Ishikawa (cell line): ENCODE data around the gene NPBWR2.

Source experiments
- CEBPB ChIP-seq: IDR thresholded peaks from 2 replicates; pipeline ENCODE4 v1.6.1; 2012
- CREB1 ChIP-seq: IDR thresholded peaks from 2 replicates; pipeline ENCODE4 v1.6.1; 2012; ENCODE audit warnings: low read depth
- EGR1 ChIP-seq: IDR thresholded peaks from 2 replicates; pipeline ENCODE4 v1.6.1; 2012
- EP300 ChIP-seq: IDR thresholded peaks from 2 replicates; pipeline ENCODE4 v1.6.1; 2012; ENCODE audit warnings: borderline replicate concordance
- FOXM1 ChIP-seq: IDR thresholded peaks from 2 replicates; pipeline ENCODE4 v1.6.1; 2012; ENCODE audit warnings: low read depth, borderline replicate concordance
- NFIC ChIP-seq: IDR thresholded peaks from 2 replicates; pipeline ENCODE4 v1.6.1; 2012
- RAD21 ChIP-seq: IDR thresholded peaks from 2 replicates; pipeline ENCODE4 v1.6.1; 2012; ENCODE audit warnings: low read depth
- TAF1 ChIP-seq: IDR thresholded peaks from 2 replicates; pipeline ENCODE4 v1.6.1; 2012; ENCODE audit warnings: low read depth, mild to moderate bottlenecking
- TCF12 ChIP-seq: IDR thresholded peaks from 2 replicates; pipeline ENCODE4 v1.6.1; 2012; ENCODE audit warnings: low read depth
- TEAD4 ChIP-seq: IDR thresholded peaks from 2 replicates; pipeline ENCODE4 v1.6.1; 2012
- USF1 ChIP-seq: IDR thresholded peaks from 2 replicates; pipeline ENCODE4 v1.6.1; 2012
- YY1 ChIP-seq: IDR thresholded peaks from 2 replicates; pipeline ENCODE4 v1.6.1; 2012; ENCODE audit warnings: low read depth
- ZBTB7A ChIP-seq: IDR thresholded peaks from 2 replicates; pipeline ENCODE4 v1.6.1; 2012; ENCODE audit warnings: low read depth
- TF ChIP-seq, protein P1 (sequence below): IDR thresholded peaks from 2 replicates; pipeline ENCODE4 v1.6.1; 2012; ENCODE audit warnings: low read depth, mild to moderate bottlenecking
- TF ChIP-seq, protein P2 (sequence below): IDR thresholded peaks from 2 replicates; pipeline ENCODE4 v1.6.1; 2012

The NPBWR2 gene

DNA sequence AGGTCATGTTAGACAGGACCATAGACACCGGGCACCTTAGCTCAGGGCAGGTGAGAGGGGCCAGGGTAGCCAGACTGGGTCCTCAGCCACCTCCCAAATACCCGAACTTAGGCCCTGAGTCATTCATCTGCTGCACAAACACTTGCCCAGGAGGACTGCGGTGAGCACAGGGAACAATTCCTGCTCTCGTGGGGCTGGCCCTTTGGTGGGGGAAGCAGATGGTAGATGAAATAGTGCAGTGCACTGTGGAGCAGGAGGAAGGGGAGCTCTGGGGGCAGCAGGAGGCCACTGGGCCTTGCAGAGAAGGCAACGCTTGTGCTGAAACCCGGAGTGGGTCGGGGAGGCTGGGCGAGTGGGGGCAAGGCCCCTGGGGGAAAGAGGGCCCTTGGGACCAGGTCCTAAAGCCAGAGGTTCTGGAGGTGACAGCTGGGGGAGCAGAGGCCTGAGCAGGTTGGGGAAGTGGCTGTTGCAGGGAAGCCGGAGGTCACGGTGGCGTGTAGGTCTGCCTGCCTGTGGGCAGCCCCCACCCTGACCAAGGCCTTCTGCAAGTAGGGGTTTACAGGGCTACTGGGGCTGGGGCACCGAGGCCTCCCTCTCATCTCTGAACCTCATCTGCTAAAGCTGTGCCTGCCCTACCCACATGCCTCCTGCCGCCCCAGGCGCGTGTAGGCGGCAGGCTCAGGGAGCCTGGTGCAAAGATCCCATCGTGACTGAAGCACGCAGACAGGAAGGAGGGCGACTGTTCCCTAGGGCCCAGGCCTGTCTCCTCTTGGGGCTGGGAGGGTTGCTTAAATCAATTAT, 4.7 kb upstream of the NPBWR2 start:
- TF ChIP-seq, protein P1, sequence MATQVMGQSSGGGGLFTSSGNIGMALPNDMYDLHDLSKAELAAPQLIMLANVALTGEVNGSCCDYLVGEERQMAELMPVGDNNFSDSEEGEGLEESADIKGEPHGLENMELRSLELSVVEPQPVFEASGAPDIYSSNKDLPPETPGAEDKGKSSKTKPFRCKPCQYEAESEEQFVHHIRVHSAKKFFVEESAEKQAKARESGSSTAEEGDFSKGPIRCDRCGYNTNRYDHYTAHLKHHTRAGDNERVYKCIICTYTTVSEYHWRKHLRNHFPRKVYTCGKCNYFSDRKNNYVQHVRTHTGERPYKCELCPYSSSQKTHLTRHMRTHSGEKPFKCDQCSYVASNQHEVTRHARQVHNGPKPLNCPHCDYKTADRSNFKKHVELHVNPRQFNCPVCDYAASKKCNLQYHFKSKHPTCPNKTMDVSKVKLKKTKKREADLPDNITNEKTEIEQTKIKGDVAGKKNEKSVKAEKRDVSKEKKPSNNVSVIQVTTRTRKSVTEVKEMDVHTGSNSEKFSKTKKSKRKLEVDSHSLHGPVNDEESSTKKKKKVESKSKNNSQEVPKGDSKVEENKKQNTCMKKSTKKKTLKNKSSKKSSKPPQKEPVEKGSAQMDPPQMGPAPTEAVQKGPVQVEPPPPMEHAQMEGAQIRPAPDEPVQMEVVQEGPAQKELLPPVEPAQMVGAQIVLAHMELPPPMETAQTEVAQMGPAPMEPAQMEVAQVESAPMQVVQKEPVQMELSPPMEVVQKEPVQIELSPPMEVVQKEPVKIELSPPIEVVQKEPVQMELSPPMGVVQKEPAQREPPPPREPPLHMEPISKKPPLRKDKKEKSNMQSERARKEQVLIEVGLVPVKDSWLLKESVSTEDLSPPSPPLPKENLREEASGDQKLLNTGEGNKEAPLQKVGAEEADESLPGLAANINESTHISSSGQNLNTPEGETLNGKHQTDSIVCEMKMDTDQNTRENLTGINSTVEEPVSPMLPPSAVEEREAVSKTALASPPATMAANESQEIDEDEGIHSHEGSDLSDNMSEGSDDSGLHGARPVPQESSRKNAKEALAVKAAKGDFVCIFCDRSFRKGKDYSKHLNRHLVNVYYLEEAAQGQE, result no peak
- TF ChIP-seq CEBPB (no peak), TCF12 (no peak), NFIC (no peak), USF1 (no peak), ZBTB7A (no peak), YY1 (no peak), FOXM1 (no peak), EP300 (no peak), EGR1 (no peak), TAF1 (no peak), CREB1 (no peak), RAD21 (no peak)
- TF ChIP-seq, protein P2, sequence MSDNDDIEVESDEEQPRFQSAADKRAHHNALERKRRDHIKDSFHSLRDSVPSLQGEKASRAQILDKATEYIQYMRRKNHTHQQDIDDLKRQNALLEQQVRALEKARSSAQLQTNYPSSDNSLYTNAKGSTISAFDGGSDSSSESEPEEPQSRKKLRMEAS, result no peak

DNA sequence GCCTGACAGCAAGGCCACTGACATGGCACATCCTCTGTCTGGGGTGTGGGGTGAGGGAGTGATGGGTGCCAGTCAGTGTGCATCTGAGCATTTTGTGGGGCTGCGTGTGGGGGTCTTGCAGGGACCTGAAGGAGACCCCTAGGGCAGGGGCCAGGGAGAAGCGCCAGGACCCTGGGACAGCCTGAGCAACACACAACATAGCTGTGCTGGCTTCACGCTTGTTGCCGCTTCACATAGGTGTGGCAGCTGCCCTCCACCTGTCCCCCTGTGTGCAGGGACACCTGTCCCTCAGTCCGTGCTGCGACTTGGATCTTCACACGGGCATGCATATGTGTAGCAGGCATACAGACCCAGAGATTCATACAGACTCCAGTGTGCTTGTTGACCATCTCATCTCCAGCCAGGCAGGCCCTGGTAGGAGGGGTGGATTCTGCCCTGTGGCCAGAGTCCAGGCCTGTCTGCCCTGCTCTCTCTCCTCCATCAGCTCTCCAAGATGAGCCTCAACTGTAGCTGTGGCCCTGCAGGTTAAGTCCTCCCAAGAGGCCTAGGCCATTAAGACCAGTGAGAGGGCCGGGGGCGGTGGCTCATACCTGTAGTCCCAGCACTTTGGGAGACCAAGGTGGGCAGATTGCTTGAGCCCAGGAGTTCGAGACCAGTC, 3.2 kb upstream of the NPBWR2 start:
- TF ChIP-seq TAF1, result no peak
- TF ChIP-seq EGR1, result no peak
- TF ChIP-seq YY1, result no peak
- TF ChIP-seq USF1, result no peak
- no peak for TF ChIP-seq ZBTB7A
- no peak for TF ChIP-seq CREB1
- no peak for TF ChIP-seq EP300
- TF ChIP-seq, protein P1, result no peak
- TF ChIP-seq TCF12, result no peak
- no peak for TF ChIP-seq FOXM1
- no peak for TF ChIP-seq RAD21
- no peak for TF ChIP-seq CEBPB
- no peak for TF ChIP-seq TEAD4
- TF ChIP-seq, protein P2, result no peak

GRCh38 chr20:64109831-64110391, 2.5 kb upstream of the NPBWR2 start:
- TF ChIP-seq EP300 (no peak), EGR1 (no peak), ZBTB7A (no peak), TCF12 (no peak), RAD21 (no peak), CREB1 (no peak), NFIC (no peak), YY1 (no peak), FOXM1 (no peak)
- TF ChIP-seq, protein P2, result no peak

DNA sequence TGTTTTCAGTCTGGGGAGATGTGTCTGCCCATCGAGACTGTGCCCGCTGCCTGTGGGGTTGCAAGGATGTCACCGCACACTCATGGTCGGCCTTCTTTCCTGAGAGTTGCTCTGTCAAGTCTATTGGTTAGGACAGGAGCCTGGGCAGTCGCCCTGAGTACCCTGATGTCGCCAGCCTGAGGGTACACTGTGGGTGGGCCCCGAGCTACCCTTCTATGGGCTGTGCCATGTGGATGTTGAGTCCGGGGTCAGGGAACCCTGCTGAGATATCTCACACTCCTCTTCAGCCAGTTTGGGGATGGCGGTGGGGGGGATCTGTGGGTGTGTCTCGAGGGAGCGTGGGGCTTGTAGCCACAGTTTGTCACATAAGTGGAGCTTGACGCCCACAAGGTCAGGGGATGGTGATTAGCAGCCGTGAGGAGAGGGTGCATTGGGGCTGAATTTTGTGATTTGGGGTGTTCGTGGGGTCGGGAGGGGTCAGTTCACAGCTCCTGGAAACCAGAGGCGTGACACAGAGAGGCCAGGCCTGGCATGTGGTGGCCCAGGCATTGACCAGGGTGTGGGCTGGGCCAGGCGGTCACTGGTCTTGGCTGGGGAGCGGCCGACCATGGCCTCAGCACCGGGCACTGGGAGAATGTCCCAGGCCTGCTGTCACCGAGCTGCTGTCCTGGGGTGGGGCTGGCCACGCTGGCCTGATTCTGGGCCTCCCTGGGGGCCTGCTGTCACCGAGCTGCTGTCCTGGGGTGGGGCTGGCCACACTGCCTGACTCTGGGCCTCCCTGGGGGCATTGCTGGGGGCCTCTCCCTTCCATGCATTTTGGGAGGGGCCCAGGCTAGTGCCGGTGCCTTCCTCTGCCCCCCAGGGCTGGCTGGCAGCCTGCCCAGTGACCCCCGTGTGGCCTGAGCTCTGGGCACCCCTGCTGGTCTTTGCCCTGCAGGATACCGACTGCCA, 1.6 kb upstream of the NPBWR2 start:
- no peak for TF ChIP-seq FOXM1
- TF ChIP-seq, protein P1, result no peak
- TF ChIP-seq EGR1, result no peak
- TF ChIP-seq TEAD4, result no peak
- no peak for TF ChIP-seq EP300
- TF ChIP-seq CREB1, result no peak
- TF ChIP-seq NFIC, result no peak
- TF ChIP-seq, protein P2, result no peak
- no peak for TF ChIP-seq YY1
- TF ChIP-seq TAF1, result no peak
- no peak for TF ChIP-seq TCF12
- TF ChIP-seq ZBTB7A, result no peak
- no peak for TF ChIP-seq RAD21
